ENCODE results near the gene TRPV6. TPM values are rescaled to one million over a fixed set of nuclear protein-coding genes. Genes with fewer than 3 reads are reported as not detected.

The TRPV6 gene
- total RNA-seq: not detected in 2 replicates

DNA sequence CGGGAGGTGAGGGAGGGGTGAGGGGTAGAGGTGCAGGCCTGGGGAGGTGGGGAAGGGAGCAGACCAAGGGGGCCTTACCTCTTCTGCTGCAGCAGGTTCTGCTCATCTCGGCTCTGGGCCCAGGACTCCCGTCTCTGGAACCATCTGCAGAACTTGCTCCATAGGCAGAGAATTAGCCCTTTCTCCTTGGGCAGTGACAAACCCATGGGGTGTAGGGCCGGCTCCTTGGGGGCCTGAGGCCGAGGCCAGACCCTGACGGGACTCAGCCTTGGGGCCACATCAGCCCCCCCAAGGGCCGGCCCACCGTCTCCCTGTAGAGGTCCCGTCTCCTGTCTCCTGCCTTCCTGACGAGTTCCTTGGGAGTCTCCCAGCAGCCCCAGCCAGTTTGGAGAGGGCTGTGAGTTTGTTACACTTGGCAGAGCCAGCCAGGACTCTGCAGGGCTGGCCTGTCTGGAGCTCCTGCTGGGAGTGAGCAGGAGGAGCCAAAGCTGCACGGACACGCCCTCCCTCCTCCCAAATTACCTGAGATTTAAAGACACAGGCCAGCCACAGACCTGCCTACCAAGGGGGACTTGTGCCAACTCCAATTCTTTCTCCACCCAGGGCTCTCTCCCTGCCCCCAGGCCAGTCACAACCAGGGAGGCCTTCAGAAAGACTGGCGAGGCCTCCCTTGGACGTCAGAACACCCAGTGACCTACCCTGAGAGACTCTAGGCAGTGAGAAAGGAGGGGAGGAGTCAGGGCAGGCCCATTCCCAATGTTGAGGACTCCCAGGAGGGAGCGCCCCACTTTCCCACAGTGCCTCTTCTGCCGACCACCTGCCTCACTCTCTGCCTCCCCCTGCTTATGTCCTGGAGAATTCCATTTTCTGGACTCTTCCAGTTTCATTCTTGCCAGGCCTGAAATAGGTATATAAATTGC is at the start of gene TRPV6:
TRPV6 (minus strand) TSS at position 435 of the 920 bp plus-strand sequence.

DNA sequence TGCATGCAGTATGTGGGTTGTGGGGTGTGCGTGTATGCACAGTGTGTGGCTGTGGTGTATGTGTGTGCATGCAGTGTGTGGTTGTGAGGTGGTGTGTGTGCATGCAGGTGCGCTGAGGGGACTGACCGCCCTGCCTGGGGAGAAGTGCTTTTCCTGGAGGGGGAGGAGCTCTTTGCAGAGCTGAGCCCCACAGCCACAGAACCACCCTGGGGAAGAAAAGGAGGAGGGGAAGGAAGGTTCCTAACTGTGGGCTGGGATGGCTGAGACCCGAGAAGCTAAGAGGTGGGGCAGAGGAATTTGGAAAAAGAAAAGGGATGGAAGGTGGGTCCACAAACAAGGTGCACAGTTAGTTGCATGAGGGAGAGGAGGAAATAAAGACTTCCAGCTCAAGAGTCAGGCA is 48.1 kb upstream of the TRPV6 start, which contains the start of gene TRPV5:
TRPV5 (minus strand) TSS at position 123 of the 400 bp plus-strand sequence. CDS start 287 bp downstream, outside the sequence.

DNA sequence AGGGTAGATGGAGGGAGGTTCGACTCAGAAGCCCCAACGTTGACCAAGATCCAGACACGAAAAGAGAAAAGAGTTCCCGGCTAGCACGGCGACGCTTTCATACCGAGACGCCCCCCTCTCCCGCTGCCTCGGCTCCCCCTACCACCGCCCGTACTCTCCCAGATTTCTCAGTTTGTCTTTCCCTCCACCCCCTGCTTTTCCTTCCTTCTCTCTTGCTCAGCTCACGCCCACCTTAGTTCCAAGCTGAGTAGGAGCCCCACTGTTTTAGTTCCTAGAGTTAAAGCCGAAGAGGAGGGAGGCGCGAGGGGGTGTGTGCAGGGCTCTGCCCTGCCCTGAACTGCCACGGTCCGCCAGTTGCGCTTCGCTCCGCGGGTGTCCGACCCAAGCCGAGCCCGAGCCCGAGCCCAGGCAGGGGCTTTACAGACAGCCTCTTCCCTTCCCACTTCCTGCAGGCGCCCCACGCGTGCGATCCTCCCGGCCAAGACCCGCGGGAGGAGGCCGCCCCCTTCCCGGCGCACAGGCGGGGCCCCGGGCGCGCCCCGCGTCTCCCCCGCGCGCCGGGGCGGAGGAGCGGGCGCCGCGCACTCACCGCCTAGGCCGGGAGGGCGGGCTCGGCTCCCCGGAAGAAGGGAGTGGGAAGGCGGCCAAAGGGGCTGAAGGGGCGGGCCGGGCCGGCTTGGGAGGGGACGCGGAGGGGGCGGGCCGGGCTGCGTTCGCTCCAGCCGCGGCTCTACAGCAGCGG is 31.0 kb downstream of the TRPV6 start, which contains the start of gene EPHB6:
EPHB6 (plus strand) TSS at position 705 of the 742 bp plus-strand sequence. CDS start 8,152 bp downstream, outside the sequence.

Other genes with a start within 250 kb of the TRPV6 start
- gene PRSS1, start 136.3 kb downstream of the TRPV6 start, total RNA-seq: not detected in 2 replicates
- gene PRSS2, start 114.8 kb downstream of the TRPV6 start, total RNA-seq: 0.98 TPM in 1 of 2 replicates, not detected in the other
- 1.4 and 2.0 TPM in 2 replicates for gene EPHB6, start 30.7 kb downstream of the TRPV6 start, total RNA-seq
- 0.10 TPM in 1 of 2 replicates, not detected in the other for gene TRPV5, start 48.0 kb upstream of the TRPV6 start, total RNA-seq
- not detected in 2 replicates for gene LLCFC1, start 53.7 kb upstream of the TRPV6 start, total RNA-seq
- gene KEL, start 76.6 kb upstream of the TRPV6 start, total RNA-seq: not detected in 2 replicates
- 0.33 TPM in 1 of 2 replicates, not detected in the other for gene OR9A2, start 141.4 kb upstream of the TRPV6 start, total RNA-seq
- gene OR6V1, start 166.6 kb upstream of the TRPV6 start, total RNA-seq: not detected in 2 replicates
- not detected in 2 replicates for gene PIP, start 246.3 kb upstream of the TRPV6 start, total RNA-seq

Measured in vein endothelial cell (primary cell).